Activated T-helper 17 cell treated with anti-CD3 and anti-CD28 coated beads, Interleukin-2, amount 50 U/mL, for 72 hours (primary cell): ENCODE measurements around the gene PMM1. TPM values are rescaled to one million over a fixed set of nuclear protein-coding genes. Genes with fewer than 3 reads are reported as not detected.
"Not testable (repeated sequence)": the region's sequence is repeated elsewhere in the genome, so short reads cannot be mapped to it uniquely, and the experiment has no call there.

Experiments used
- ATAC-seq: fragments of 150-1000 bp; cut with Tn5 transposase; replicated peaks from 2 replicates; pipeline ENCODE4 v1.10.0; 2021; ENCODE audit warnings: mild to moderate bottlenecking, moderate library complexity
- H3K27ac Mint-ChIP-seq: one replicate; pipeline ENCODE4 v1.8.0; 2022; ENCODE audit warnings: mixed read lengths
- H3K27me3 Mint-ChIP-seq: one replicate; pipeline ENCODE4 v1.8.0; 2022; ENCODE audit warnings: mixed read lengths
- H3K36me3 Mint-ChIP-seq: one replicate; pipeline ENCODE4 v1.8.0; 2022; ENCODE audit warnings: low read depth, mild to moderate bottlenecking, mixed read lengths
- H3K4me1 Mint-ChIP-seq: one replicate; pipeline ENCODE4 v1.8.0; 2022; ENCODE audit warnings: mixed read lengths
- H3K4me3 Mint-ChIP-seq: one replicate; pipeline ENCODE4 v1.8.0; 2022; ENCODE audit warnings: mild to moderate bottlenecking, mixed read lengths
- H3K9me3 Mint-ChIP-seq: one replicate; pipeline ENCODE4 v1.8.0; 2022; ENCODE audit warnings: mixed read lengths
- total RNA-seq, 2 donors: library from RNA; stranded (reverse); gene quantifications; one replicate each; pipeline ENCODE4 v1.2.3, GENCODE V29; 2022

Gene PMM1
- total RNA-seq, 2 donors from 2014 or later = 41.0 to 54.7 TPM

GRCh38 chr22:41612603-41613306, 23.1 kb upstream of the PMM1 start:
- peaks cover 68% of the 10 kb centered on the region for H3K36me3 Mint-ChIP-seq
- H3K27ac Mint-ChIP-seq = no peak overlapping the region
- no peak overlapping the region for H3K4me3 Mint-ChIP-seq
- H3K4me1 Mint-ChIP-seq = peaks cover 10% of the 10 kb centered on the region
- no peak for ATAC-seq
- no peaks in the 10 kb centered on the region for H3K27me3 Mint-ChIP-seq
- H3K9me3 Mint-ChIP-seq = no peaks in the 10 kb centered on the region

- no peaks in the 10 kb centered on the region for H3K9me3 Mint-ChIP-seq
- peaks cover 18% of the 10 kb centered on the region for H3K4me1 Mint-ChIP-seq
- H3K4me3 Mint-ChIP-seq = no peak overlapping the region
- H3K27ac Mint-ChIP-seq = no peak overlapping the region
- H3K36me3 Mint-ChIP-seq = peaks cover 94% of the 10 kb centered on the region
- no peaks in the 10 kb centered on the region for H3K27me3 Mint-ChIP-seq
- ATAC-seq = no peak
These were observed 18.7 kb upstream of the PMM1 start for GRCh38 chr22:41608386-41608785.

- H3K36me3 Mint-ChIP-seq = peaks cover 96% of the 10 kb centered on the region
- peak overlapping the region; percentile 90 for H3K27ac Mint-ChIP-seq
- H3K27me3 Mint-ChIP-seq = no peaks in the 10 kb centered on the region
- peaks cover 26% of the 10 kb centered on the region for H3K4me1 Mint-ChIP-seq
- no peaks in the 10 kb centered on the region for H3K9me3 Mint-ChIP-seq
- peak; percentile 100 for ATAC-seq
- peak overlapping the region; percentile 31 for H3K4me3 Mint-ChIP-seq
These were observed 14.3 kb upstream of the PMM1 start for GRCh38 chr22:41603873-41604332.

- Mint-ChIP-seq H3K4me1 (peaks cover 21% of the 10 kb centered on the region), H3K9me3 (no peaks in the 10 kb centered on the region), H3K27ac (no peak overlapping the region), H3K4me3 (no peak overlapping the region), H3K36me3 (peaks cover 78% of the 10 kb centered on the region), H3K27me3 (no peaks in the 10 kb centered on the region)
- ATAC-seq = no peak
These were observed 11.3 kb upstream of the PMM1 start for GRCh38 chr22:41600976-41601375.

DNA sequence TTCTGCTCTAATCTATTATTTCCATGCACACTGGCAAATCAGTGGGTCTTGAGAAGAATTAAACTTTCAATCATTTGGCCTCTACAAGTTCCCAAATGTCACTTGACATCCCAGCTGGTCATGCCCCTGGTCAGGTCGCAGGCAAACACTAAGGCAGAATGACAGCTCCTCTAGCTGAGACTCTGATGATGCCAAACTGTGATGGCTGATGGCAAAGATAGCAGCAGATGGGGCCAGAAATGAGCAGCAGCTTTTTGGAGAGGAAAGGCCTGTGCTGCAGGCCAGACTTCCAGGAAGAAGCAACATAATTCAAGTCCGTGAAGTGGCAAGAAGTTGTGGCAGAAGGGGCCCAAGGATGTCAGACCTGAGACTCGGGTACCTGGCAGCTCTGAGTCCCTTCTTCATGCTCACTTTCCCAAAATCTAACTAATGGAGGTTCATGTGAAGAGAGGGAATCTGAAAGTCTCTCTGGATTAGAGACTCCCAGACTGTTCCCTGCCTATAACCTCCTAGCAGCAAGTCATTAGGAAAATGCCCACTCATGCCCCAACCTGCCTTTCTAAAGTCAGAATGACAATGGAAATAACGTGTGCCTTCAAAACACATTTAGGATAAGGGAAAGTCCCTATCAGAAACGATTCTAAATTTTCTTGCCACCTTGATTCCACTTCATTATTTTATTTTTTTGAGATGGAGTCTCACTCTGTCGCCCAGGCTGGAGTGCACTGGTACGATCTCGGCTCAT, 9.4 kb upstream of the PMM1 start:
- H3K9me3 Mint-ChIP-seq = no peaks in the 10 kb centered on the region
- H3K4me3 Mint-ChIP-seq = no peak overlapping the region
- no peak for ATAC-seq
- no peaks in the 10 kb centered on the region for H3K27me3 Mint-ChIP-seq
- no peak overlapping the region for H3K27ac Mint-ChIP-seq
- H3K36me3 Mint-ChIP-seq = peaks cover 59% of the 10 kb centered on the region
- peaks cover 13% of the 10 kb centered on the region for H3K4me1 Mint-ChIP-seq

GRCh38 chr22:41598081-41598480, 8.4 kb upstream of the PMM1 start:
- no peaks in the 10 kb centered on the region for H3K27me3 Mint-ChIP-seq
- ATAC-seq = no peak
- H3K9me3 Mint-ChIP-seq = no peaks in the 10 kb centered on the region
- peaks cover 5% of the 10 kb centered on the region for H3K4me1 Mint-ChIP-seq
- H3K4me3 Mint-ChIP-seq = no peak overlapping the region
- peaks cover 49% of the 10 kb centered on the region for H3K36me3 Mint-ChIP-seq
- no peak overlapping the region for H3K27ac Mint-ChIP-seq

DNA sequence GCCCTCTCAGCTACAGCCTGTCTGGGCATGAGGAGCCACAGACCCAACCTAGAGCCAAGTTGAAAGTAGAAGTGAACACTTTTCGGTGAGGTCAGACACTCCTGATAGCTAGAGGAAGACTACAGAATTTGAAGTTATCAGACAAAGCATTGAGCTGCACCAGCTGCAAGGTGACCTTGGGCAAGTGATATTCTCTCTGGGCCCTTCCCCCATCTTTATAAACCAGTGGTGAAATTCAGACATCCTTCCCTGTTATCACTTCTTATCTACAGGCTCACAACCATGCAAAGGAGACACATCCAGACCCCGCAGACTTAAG, 8.0 kb upstream of the PMM1 start:
- H3K27me3 Mint-ChIP-seq = no peaks in the 10 kb centered on the region
- H3K27ac Mint-ChIP-seq = no peak overlapping the region
- no peak for ATAC-seq
- H3K36me3 Mint-ChIP-seq = peaks cover 44% of the 10 kb centered on the region
- peaks cover under 1% of the 10 kb centered on the region for H3K4me1 Mint-ChIP-seq
- H3K9me3 Mint-ChIP-seq = no peaks in the 10 kb centered on the region
- H3K4me3 Mint-ChIP-seq = no peak overlapping the region

- ATAC-seq = peak; percentile 66
- no peak overlapping the region for H3K27ac Mint-ChIP-seq
These were observed 7.4 kb upstream of the PMM1 start for GRCh38 chr22:41596776-41597634.

GRCh38 chr22:41595703-41596102, 6.1 kb upstream of the PMM1 start:
- H3K4me1 Mint-ChIP-seq = no peaks in the 10 kb centered on the region
- no peak overlapping the region for H3K27ac Mint-ChIP-seq
- H3K27me3 Mint-ChIP-seq = no peaks in the 10 kb centered on the region
- ATAC-seq = no peak
- H3K9me3 Mint-ChIP-seq = no peaks in the 10 kb centered on the region
- no peak overlapping the region for H3K4me3 Mint-ChIP-seq
- H3K36me3 Mint-ChIP-seq = peaks cover 25% of the 10 kb centered on the region

More at GRCh38 chr22:41596776-41597634, 7.4 kb upstream of the PMM1 start:
- Mint-ChIP-seq H3K4me1 (no peaks in the 10 kb centered on the region), H3K27me3 (no peaks in the 10 kb centered on the region), H3K36me3 (peaks cover 38% of the 10 kb centered on the region), H3K4me3 (no peak overlapping the region), H3K9me3 (no peaks in the 10 kb centered on the region)

GRCh38 chr22:41593336-41593960, 3.8 kb upstream of the PMM1 start:
- H3K36me3 Mint-ChIP-seq, H3K4me3 Mint-ChIP-seq, H3K4me1 Mint-ChIP-seq, H3K9me3 Mint-ChIP-seq, H3K27ac Mint-ChIP-seq, H3K27me3 Mint-ChIP-seq, ATAC-seq: not testable (repeated sequence)

DNA sequence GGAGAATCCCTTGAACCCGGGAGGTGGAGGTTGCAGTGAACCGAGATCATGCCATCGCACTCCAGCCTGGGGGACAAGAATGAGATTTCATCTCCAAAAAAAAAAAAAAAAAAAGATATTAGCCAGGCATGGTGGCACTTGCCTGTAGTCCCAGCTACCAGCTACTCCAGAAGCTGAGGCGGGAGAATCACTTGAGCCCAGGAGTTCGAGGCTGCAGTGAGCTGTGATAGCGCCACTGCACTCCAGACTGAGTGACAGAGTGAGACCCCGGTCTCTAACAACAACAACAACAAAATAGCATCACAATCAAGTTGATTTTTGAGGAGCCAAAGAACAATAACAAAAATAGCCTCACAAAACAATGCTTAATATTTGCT, 2.3 kb downstream of the PMM1 start:
- Mint-ChIP-seq H3K4me3 (no peak overlapping the region), H3K36me3 (peaks cover 23% of the 10 kb centered on the region), H3K9me3 (no peaks in the 10 kb centered on the region), H3K27ac (no peak overlapping the region), H3K4me1 (peaks cover 4% of the 10 kb centered on the region), H3K27me3 (no peaks in the 10 kb centered on the region)
- ATAC-seq = no peak

GRCh38 chr22:41585898-41586297, 3.7 kb downstream of the PMM1 start:
- H3K4me3 Mint-ChIP-seq = no peak overlapping the region
- H3K4me1 Mint-ChIP-seq = peaks cover 6% of the 10 kb centered on the region
- peaks cover 34% of the 10 kb centered on the region for H3K36me3 Mint-ChIP-seq
- H3K27ac Mint-ChIP-seq = no peak overlapping the region
- H3K27me3 Mint-ChIP-seq = no peaks in the 10 kb centered on the region
- ATAC-seq = no peak
- H3K9me3 Mint-ChIP-seq = no peaks in the 10 kb centered on the region

DNA sequence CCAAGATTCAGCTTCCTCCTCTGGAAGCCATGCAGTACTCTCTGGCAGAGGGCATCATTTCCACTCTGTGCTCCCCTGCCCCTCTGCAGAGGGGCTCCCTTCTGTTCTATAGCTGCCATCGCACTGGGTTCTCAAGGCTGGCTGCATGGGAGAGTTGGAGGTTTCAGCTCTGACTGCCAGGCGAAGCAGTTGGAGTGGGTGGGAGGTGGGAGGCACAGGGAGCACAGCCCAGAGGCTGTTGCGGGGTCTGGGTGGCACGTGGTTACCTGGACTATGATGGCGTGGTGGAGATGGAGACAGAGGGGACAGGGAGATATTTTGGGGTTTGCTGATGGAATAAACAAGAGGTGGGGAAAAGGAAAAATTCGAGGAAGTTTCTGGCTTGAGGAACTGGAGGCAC, 4.8 kb downstream of the PMM1 start:
- ATAC-seq = no peak
- no peaks in the 10 kb centered on the region for H3K27me3 Mint-ChIP-seq
- peaks cover 43% of the 10 kb centered on the region for H3K36me3 Mint-ChIP-seq
- H3K9me3 Mint-ChIP-seq = no peaks in the 10 kb centered on the region
- H3K4me1 Mint-ChIP-seq = peaks cover 6% of the 10 kb centered on the region
- H3K27ac Mint-ChIP-seq = no peak overlapping the region
- H3K4me3 Mint-ChIP-seq = no peak overlapping the region

DNA sequence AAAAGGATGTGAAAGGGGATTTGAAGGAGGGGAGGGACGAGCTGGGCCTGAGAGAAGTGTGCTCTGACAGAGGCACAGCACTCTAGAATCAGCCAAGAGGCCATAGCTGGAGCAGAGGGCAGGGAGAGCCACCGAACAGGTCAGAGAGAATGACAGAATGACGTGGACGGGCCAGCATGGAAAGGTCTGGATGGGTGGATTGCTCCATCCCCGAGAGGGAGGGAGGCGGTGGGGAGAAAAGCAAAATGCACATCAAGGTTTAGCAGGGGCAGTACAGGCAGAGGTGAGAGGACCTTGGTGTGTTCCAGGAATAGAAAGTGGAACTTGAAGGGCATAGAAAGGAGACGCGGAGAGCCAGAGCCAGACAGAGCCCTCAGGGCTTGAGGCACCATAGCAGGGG, 6.9 kb downstream of the PMM1 start:
- H3K9me3 Mint-ChIP-seq = no peaks in the 10 kb centered on the region
- ATAC-seq = no peak
- peaks cover 6% of the 10 kb centered on the region for H3K4me1 Mint-ChIP-seq
- peaks cover 49% of the 10 kb centered on the region for H3K36me3 Mint-ChIP-seq
- H3K27me3 Mint-ChIP-seq = no peaks in the 10 kb centered on the region
- H3K4me3 Mint-ChIP-seq = no peak overlapping the region
- H3K27ac Mint-ChIP-seq = no peak overlapping the region
